GM21528 (cell line): ENCODE measurements around the gene CFC1B.
"Not testable (repeated sequence)": the region's sequence is repeated elsewhere in the genome, so short reads cannot be mapped to it uniquely, and the experiment has no call there.

Source experiments
- ATAC-seq: cut with Tn5 transposase; IDR thresholded peaks from one replicate; pipeline ENCODE4 v1.9.1; 2021; ENCODE audit warnings: mild to moderate bottlenecking, moderate library complexity; ENCODE audit not compliant: unreplicated experiment, low FRiP score

The CFC1B gene

DNA sequence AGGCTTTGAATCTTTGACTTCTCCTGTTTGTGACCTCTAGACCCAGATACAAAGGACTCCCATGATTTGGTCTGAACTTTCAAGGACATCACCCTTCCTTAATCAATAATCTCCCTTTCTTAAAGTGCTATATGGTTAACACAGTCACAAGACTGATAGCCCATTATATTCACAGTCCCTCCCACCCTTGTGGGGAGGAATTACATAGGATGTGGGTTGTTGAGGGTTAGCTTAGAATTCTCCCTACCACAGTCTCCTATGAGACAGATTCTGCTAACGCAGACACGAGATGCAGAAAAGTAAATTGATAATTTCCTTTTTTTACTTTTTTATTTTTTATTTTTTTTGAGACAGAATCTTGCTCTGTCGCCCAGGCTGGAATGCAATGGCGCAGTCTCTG, 33.2 kb downstream of the CFC1B start:
- ATAC-seq = not testable (repeated sequence)

DNA sequence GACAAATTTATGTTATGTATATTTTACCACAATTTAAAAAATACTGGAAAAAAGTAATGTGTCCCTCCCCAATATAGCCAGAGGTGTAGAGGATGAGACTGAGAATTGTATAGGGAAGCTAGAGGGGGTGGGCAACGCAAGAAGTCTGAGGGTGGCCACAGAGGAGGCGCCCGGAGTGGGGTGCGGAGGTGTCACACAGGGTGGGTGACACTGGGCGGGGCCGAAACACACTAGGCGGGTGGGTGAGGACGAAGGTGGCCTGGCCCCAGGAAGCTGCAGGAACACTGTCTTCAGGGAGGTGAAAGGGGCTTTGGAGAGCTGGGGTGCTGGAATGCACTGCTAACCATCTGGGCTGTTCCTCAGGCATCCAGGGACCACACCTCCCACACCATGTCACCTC, 35.4 kb downstream of the CFC1B start:
- not testable (repeated sequence) for ATAC-seq

GRCh38 chr2:130566165-130566564, 45.1 kb downstream of the CFC1B start:
- ATAC-seq = not testable (repeated sequence)

DNA sequence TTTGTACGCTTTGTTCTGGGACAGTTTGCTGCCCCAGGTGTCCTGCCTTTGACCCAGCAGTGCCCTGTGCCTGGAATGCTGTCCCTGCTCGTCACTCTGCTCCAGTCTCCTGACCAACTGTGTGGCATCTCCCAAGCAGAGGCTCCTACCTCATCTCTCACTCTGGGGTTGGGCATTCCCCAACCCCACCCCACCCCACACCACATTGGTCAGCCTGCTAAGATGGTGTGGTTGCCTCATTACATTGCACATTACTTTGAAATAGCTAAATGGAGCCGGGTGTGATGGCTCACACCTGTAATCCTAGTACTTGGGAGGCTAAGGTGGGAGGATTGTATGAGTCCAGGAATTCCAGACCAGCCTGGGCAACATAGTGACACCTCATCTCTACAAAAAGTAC, 50.9 kb downstream of the CFC1B start:
- not testable (repeated sequence) for ATAC-seq

DNA sequence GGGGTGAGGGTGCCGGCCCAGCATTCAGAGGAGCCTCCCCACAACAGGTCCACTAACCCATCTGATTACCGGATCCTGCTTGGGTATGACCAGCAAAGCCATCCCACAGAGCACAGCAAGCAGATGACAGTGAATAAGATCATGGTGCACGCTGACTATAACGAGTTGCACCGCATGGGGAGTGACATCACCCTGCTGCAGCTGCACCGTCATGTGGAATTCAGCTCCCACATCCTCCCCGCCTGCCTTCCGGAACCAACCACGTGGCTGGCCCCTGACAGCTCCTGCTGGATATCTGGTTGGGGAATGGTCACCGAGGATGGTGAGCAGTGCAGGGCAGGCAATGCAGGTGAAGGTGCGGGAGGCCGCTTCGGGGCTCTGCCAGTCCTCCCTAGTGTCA, 53.2 kb downstream of the CFC1B start:
- ATAC-seq = not testable (repeated sequence)

GRCh38 chr2:130576209-130576784, 55.3 kb downstream of the CFC1B start:
- not testable (repeated sequence) for ATAC-seq

- not testable (repeated sequence) for ATAC-seq
These were observed 56.5 kb downstream of the CFC1B start for GRCh38 chr2:130577559-130577958.
